ENCODE measurements around the gene COL13A1. TPM values are rescaled to one million over a fixed set of nuclear protein-coding genes. Genes with fewer than 3 reads are reported as not detected.
A peak's percentile ranks its signal among the peaks of the same experiment; 100 is the strongest.

The COL13A1 gene
- total RNA-seq, 4 donors from 2014 or later, result 0.30 to 2.0 (median 0.86) TPM

DNA sequence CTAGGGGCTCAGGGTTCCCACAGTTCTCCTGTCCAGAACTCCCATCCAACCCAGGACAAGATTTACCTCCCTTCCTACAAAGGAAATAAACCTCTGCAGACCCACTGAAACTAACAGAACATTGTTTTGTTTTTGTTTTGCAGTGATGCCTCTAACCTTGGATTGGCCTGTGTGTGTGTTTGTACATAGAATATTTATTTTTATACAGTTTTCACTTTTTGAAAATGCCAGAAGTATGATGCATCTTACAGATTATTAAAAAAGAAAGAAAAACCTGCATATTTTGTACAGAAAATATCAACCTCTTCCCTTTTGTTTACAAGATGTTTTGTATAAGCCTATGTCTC lies 156.8 kb downstream of the COL13A1 start:
- Histone ChIP-seq H3K4me1 (no peaks in the 10 kb centered on the region), H3K4me3 (no peak overlapping the region), H3K27me3 (no peaks in the 10 kb centered on the region), H3K27ac (no peak overlapping the region), H3K36me3 (no peaks in the 10 kb centered on the region), H3K9me3 (peaks cover 0 to 3% (median 0%) of the 10 kb centered on the region in 4 donors)
- TF ChIP-seq POLR2A (IDR thresholded peaks at IDR 0.05), result no peak
- TF ChIP-seq EP300 (IDR thresholded peaks at IDR 0.05), result no peak
- TF ChIP-seq, protein P1, sequence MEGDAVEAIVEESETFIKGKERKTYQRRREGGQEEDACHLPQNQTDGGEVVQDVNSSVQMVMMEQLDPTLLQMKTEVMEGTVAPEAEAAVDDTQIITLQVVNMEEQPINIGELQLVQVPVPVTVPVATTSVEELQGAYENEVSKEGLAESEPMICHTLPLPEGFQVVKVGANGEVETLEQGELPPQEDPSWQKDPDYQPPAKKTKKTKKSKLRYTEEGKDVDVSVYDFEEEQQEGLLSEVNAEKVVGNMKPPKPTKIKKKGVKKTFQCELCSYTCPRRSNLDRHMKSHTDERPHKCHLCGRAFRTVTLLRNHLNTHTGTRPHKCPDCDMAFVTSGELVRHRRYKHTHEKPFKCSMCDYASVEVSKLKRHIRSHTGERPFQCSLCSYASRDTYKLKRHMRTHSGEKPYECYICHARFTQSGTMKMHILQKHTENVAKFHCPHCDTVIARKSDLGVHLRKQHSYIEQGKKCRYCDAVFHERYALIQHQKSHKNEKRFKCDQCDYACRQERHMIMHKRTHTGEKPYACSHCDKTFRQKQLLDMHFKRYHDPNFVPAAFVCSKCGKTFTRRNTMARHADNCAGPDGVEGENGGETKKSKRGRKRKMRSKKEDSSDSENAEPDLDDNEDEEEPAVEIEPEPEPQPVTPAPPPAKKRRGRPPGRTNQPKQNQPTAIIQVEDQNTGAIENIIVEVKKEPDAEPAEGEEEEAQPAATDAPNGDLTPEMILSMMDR (IDR thresholded peaks at IDR 0.05), result no peak
- DNase-seq (ENCODE audit: low spot score in 2 of 2), result no peak

DNA sequence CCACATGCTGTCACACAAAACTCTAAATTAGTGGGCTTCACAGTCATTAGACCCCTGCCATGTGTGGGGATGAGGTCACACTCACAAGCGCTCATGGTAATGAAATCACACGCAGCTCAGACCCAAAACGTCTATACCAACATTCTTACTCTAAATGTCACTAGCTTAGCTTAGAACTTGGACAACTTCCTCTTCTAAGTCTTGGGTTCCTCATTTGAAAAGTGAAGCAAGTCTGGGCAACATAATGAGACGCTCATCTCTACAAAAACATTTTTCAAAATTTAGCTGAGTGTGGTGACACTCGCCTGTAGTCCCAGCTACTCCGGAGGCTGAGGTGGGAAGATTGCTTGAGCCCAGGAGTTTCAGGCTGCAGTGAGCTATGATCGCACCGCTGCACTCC lies 158.2 kb downstream of the COL13A1 start:
- no peak overlapping the region for H3K4me3 ChIP-seq
- H3K27me3 ChIP-seq, result no peaks in the 10 kb centered on the region
- 73 to 75% methylated on average over 8 of the region's 8 CpGs for WGBS, 2 donors
- peaks cover 0 to 3% (median 0%) of the 10 kb centered on the region in 4 donors for H3K9me3 ChIP-seq
- DNase-seq (ENCODE audit: low spot score in 2 of 2), result no peak
- peak in 1 of 2 donors; percentile 27 for TF ChIP-seq EP300 (IDR thresholded peaks at IDR 0.05)
- TF ChIP-seq, protein P1 (IDR thresholded peaks at IDR 0.05), result no peak
- H3K27ac ChIP-seq, result peak overlapping the region in 1 of 4 donors; percentile 33
- H3K4me1 ChIP-seq, result no peaks in the 10 kb centered on the region
- H3K36me3 ChIP-seq, result no peaks in the 10 kb centered on the region

DNA sequence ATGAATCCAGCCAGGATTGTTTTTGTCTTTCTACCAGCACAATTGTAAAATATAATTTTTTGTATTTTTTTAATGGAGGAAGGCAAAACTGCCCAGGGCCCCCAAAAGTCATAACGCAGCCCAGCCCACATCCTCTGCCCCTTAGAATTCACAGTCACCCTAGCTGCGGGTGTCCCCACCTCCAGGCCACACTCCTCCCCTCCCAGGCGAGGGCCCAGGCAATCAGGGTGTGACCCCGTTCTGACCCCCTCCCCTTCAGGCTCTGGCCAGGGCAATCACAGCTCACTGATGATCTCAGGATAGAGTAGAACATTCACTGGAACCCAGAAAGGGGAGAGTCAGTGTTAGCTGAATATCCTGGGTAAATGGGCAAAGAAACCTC lies 158.9 kb downstream of the COL13A1 start:
- no peak overlapping the region for H3K27ac ChIP-seq
- H3K36me3 ChIP-seq, result no peaks in the 10 kb centered on the region
- 53 to 57% methylated on average over 4 of the region's 4 CpGs for WGBS, 2 donors
- H3K4me1 ChIP-seq, result no peaks in the 10 kb centered on the region
- H3K9me3 ChIP-seq, result peaks cover 0 to 3% (median 0%) of the 10 kb centered on the region in 4 donors
- no peak overlapping the region for H3K4me3 ChIP-seq
- no peaks in the 10 kb centered on the region for H3K27me3 ChIP-seq
- no peak for DNase-seq (ENCODE audit: low spot score in 2 of 2)
- TF ChIP-seq, protein P1 (IDR thresholded peaks at IDR 0.05), result no peak
- no peak for TF ChIP-seq POLR2A (IDR thresholded peaks at IDR 0.05)
- no peak for TF ChIP-seq EP300 (IDR thresholded peaks at IDR 0.05)

DNA sequence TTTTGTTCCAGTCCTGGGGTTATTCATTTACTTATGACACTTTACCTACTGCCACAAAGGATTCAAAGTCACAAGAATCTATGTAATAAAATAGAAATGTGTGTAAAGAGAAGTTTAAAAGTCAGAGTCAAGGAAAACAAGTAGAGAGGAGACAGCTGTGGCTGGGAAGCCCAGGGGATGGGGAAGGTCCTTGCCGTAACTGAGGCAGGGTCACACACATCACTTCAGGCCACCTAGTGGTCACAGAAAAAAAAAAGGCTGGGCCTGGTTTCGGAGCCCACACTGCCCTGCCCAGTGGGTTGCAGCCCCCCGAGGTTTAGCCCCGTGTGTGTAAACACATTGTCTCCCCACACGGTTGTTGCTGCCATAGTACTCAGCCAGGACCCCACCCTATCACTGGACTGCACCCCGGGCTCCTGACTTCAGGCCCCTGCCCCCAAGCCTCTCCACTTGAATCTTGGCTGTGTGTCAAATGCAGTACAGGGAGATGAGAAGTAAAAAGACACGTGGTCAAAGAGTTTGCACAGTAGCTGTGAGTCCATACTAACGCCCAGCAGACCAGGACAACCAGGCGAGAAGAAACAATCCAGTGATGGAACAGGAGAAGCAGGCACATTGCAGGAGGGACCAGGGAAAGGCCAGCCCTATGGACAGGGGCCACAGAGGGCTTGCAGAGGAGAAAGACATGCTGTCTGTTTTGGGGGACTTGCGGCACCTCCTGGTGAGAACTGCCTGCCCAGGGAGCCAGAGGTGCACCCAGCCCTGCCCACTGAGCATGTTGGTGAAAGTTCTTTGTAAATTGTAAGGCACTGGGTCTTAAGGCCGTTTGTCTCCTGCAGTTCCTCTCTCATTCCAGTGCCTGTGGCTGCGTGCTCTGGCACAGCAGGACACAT lies 159.5 kb downstream of the COL13A1 start:
- TF ChIP-seq, protein P1 (IDR thresholded peaks at IDR 0.05), result peak in 2 of 5 experiments; percentile 10 to 23
- no peak for TF ChIP-seq EP300 (IDR thresholded peaks at IDR 0.05)
- no peak for TF ChIP-seq POLR2A (IDR thresholded peaks at IDR 0.05)
- H3K9me3 ChIP-seq, result peaks cover 0 to 3% (median 0%) of the 10 kb centered on the region in 4 donors
- no peaks in the 10 kb centered on the region for H3K4me1 ChIP-seq
- H3K27me3 ChIP-seq, result no peaks in the 10 kb centered on the region
- no peak for DNase-seq (ENCODE audit: low spot score in 2 of 2)
- H3K4me3 ChIP-seq, result no peak overlapping the region
- WGBS, 2 donors, result 41 to 43% methylated on average over 12 of the region's 12 CpGs
- H3K27ac ChIP-seq, result no peak overlapping the region
- no peaks in the 10 kb centered on the region for H3K36me3 ChIP-seq

DNA sequence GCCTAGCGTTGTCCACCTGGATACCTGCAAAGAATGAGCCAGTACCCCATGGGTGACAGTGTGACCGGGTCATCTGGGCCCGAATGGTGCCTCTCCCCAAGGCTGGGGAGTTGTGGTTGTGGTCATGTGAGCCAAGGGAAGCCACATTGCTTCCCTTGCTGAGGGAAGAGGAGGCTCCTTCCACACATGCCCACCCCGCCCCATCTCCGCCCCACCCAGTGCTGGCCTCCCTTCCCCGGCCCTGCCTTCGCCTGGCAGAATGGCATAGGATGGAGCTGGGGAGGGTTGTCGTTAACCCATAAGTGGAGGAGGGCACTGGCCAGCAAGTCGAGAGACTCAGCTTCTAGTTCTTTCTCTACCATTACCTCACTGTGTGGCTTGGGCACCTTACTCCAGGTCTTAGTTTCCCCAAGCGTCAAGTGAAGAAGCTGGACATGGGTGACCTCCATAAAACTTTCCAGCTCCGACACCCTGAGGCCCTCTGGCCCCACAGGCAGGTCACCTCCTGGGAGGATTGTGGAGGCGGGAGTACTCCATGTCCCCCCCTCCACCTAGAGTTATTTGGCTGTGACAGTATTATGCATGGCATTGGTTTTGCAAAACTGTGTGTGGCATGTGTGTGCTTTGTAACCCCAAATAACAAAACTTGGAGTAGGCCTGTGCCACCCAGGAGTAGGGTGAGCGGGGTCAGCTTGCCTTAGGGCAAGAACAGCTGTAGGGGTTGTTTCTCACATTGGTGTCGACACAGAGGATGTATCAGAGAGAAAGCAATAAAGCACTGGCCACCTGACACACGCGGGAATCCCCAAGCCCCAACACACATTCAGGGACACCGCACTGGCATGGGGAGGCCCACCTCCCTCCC lies 160.4 kb downstream of the COL13A1 start:
- H3K4me1 ChIP-seq, result no peaks in the 10 kb centered on the region
- H3K4me3 ChIP-seq, result no peak overlapping the region
- H3K27ac ChIP-seq, result no peak overlapping the region
- 67 to 70% methylated on average over 13 to 17 of the region's 17 CpGs for WGBS, 2 donors
- TF ChIP-seq POLR2A (IDR thresholded peaks at IDR 0.05) (no peak), EP300 (IDR thresholded peaks at IDR 0.05) (no peak)
- TF ChIP-seq, protein P1 (IDR thresholded peaks at IDR 0.05), result no peak
- peaks cover 0 to 3% (median 0%) of the 10 kb centered on the region in 4 donors for H3K9me3 ChIP-seq
- H3K36me3 ChIP-seq, result no peaks in the 10 kb centered on the region
- no peak for DNase-seq (ENCODE audit: low spot score in 2 of 2)
- H3K27me3 ChIP-seq, result no peaks in the 10 kb centered on the region
